GM12891 (cell line): ENCODE data around the gene ARHGEF40.

Source experiments
- POLR2A ChIP-seq: IDR thresholded peaks from 2 replicates; pipeline ENCODE4 v1.6.1; 2011; ENCODE audit warnings: low read depth, low read length, control low read depth
- POLR2AphosphoS5 ChIP-seq: IDR thresholded peaks from 2 replicates; pipeline ENCODE4 v1.6.1; 2011; ENCODE audit warnings: low read depth, low read length, control low read depth

GRCh38 chr14:21109377-21110138, 39.5 kb downstream of the ARHGEF40 start:
- TF ChIP-seq POLR2AphosphoS5 (no peak), POLR2A (no peak)
